ENCODE measurements around the gene PRR5.

DNA sequence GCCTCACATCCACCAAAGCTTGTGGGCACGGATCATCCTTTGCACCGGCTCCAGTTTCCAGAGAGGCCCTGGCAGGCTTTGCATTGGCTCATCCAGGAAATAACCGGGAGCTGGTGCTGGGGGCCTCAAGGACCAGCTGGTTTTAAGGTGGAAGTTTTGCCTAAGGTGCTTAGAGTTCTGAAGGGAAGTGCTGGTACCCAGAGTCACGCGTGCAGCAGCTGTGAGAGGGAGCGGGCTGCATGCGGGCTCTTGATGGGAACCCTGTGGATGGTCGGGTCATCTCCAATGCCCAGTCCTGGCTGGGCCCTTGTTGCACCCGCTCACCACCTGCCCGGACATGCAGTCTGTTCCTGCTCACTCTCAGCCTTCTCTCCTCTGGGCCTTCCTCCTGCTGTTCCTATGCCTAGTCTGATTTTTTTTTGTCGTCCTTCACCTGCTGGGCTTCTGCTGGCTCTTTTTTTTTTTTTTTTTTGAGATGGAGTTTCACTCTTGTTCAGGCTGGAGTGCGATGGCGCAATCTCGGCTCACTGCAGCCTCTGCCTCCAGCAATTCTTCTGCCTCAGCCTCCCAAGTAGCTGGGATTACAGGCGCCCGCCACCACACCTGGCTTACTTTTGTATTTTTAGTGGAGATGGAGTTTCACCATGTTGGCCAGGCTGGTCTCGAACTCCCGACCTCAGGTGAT is 24.0 kb upstream of the PRR5 start:
- TF ChIP-seq CTCF (IDR thresholded peaks at IDR 0.05): no peak
- TF ChIP-seq POLR2A (IDR thresholded peaks at IDR 0.05): no peak
- no peak for TF ChIP-seq POLR2AphosphoS5 (IDR thresholded peaks at IDR 0.05)
- TF ChIP-seq EP300 (IDR thresholded peaks at IDR 0.05): no peak
